CD14-positive monocyte (primary cell): ENCODE data around the gene ROBO1. TPM values are rescaled to one million over a fixed set of nuclear protein-coding genes. Genes with fewer than 3 reads are reported as not detected.

Experiments
- DNase-seq, 3 donors: peaks; one replicate each; pipeline ENCODE4 v3.0.0-alpha.2; 2011 to 2022
- H2AFZ ChIP-seq: 2 replicates; pipeline ENCODE4 v1.6.0; 2012; ENCODE audit warnings: mild to moderate bottlenecking, low read depth, low read length, inconsistent platforms; ENCODE audit not compliant: insufficient read depth, poor library complexity, severe bottlenecking
- H3K27ac ChIP-seq, 2 donors: 1 replicate in 1 of 2; 2 replicates in 1 of 2; pipeline ENCODE4 v1.5.1; 2012 to 2013; ENCODE audit warnings: low read length in 2 of 2, control low read depth in 1 of 2, inconsistent platforms in 1 of 2, low read depth in 1 of 2, mild to moderate bottlenecking in 1 of 2
- H3K27me3 ChIP-seq, 2 donors: one replicate each; pipeline versions ENCODE4 v1.6.0 to v1.6.1; 2011 to 2013; ENCODE audit warnings: low read length in 2 of 2; ENCODE audit not compliant: control insufficient read depth in 2 of 2, insufficient read depth in 2 of 2
- H3K36me3 ChIP-seq, 2 donors: replicated peaks in 1 of 2; 1 replicate in 1 of 2; 2 replicates in 1 of 2; pipeline versions ENCODE4 v1.5.1 to v1.6.1; 2012 to 2013; ENCODE audit warnings: low read length in 2 of 2, control low read depth in 1 of 2, inconsistent platforms in 1 of 2, mild to moderate bottlenecking in 1 of 2; ENCODE audit not compliant: insufficient read depth in 2 of 2, control insufficient read depth in 1 of 2
- H3K4me1 ChIP-seq, 2 donors: 1 replicate in 1 of 2; 2 replicates in 1 of 2; pipeline versions ENCODE4 v1.5.1 to v1.6.1; 2012 to 2013; ENCODE audit warnings: low read length in 2 of 2, control low read depth in 1 of 2, inconsistent platforms in 1 of 2, mild to moderate bottlenecking in 1 of 2, moderate library complexity in 1 of 2; ENCODE audit not compliant: insufficient read depth in 2 of 2, control insufficient read depth in 1 of 2
- H3K4me2 ChIP-seq: replicated peaks from 2 replicates; pipeline ENCODE3; 2012; ENCODE audit warnings: low read length, moderate library complexity, mild to moderate bottlenecking; ENCODE audit not compliant: poor library complexity, severe bottlenecking; ENCODE audit errors: extremely low read depth
- H3K4me3 ChIP-seq, 3 experiments: fragments of 200-600 bp in 1 of 3; sonication (generic) in 1 of 3; replicated peaks in 1 of 3; 1 replicate in 2 of 3; 2 replicates in 1 of 3; pipeline ENCODE4 v1.5.1; 2011 to 2013; ENCODE audit warnings: low read length in 3 of 3, mild to moderate bottlenecking in 3 of 3, control low read depth in 2 of 3, low read depth in 2 of 3, inconsistent platforms in 1 of 3, moderate library complexity in 1 of 3
- H3K79me2 ChIP-seq: 2 replicates; pipeline ENCODE4 v1.6.0; 2012; ENCODE audit warnings: mild to moderate bottlenecking, control low read depth, inconsistent platforms, low read length, moderate library complexity; ENCODE audit not compliant: insufficient read depth
- H3K9ac ChIP-seq: 2 replicates; pipeline ENCODE4 v1.6.0; 2017; ENCODE audit warnings: low read length, mild to moderate bottlenecking; ENCODE audit not compliant: insufficient read depth, poor library complexity, severe bottlenecking
- H3K9me3 ChIP-seq, 2 donors: replicated peaks in 1 of 2; 1 replicate in 1 of 2; 2 replicates in 1 of 2; pipeline versions ENCODE4 v1.5.1 to v1.6.1; 2012 to 2013; ENCODE audit warnings: low read length in 2 of 2, control low read depth in 1 of 2; ENCODE audit not compliant: control insufficient read depth in 1 of 2, insufficient read depth in 1 of 2
- H4K20me1 ChIP-seq: 2 replicates; pipeline ENCODE4 v1.6.0; 2012; ENCODE audit warnings: mild to moderate bottlenecking, low read length, control low read depth, moderate library complexity; ENCODE audit not compliant: insufficient read depth
- H3K27ac Mint-ChIP-seq, 7 donors: one replicate each; pipeline ENCODE4 v1.8.0; 2020; ENCODE audit warnings: mild to moderate bottlenecking in 7 of 7, mixed read lengths in 7 of 7, moderate library complexity in 6 of 7, inconsistent platforms in 2 of 7
- H3K27me3 Mint-ChIP-seq, 3 donors: one replicate each; pipeline ENCODE4 v1.8.0; 2021 to 2022; ENCODE audit warnings: low read depth in 3 of 3, mild to moderate bottlenecking in 3 of 3, mixed read lengths in 3 of 3, moderate library complexity in 3 of 3, inconsistent platforms in 1 of 3
- H3K36me3 Mint-ChIP-seq, 2 donors: one replicate each; pipeline ENCODE4 v1.8.0; 2020; ENCODE audit warnings: mixed read lengths in 2 of 2, inconsistent platforms in 1 of 2, mild to moderate bottlenecking in 1 of 2
- H3K4me1 Mint-ChIP-seq: one replicate; pipeline ENCODE4 v1.8.0; 2020; ENCODE audit warnings: mild to moderate bottlenecking, mixed read lengths
- H3K4me3 Mint-ChIP-seq, 2 donors: one replicate each; pipeline ENCODE4 v1.8.0; 2020; ENCODE audit warnings: mild to moderate bottlenecking in 2 of 2, mixed read lengths in 2 of 2, moderate library complexity in 1 of 2
- H3K9me3 Mint-ChIP-seq, 7 donors: one replicate each; pipeline ENCODE4 v1.8.0; 2020 to 2022; ENCODE audit warnings: mixed read lengths in 7 of 7, mild to moderate bottlenecking in 6 of 7, moderate library complexity in 6 of 7, inconsistent platforms in 2 of 7
- CTCF ChIP-seq: fragments of 200-600 bp; IDR thresholded peaks from one replicate; pipeline ENCODE4 v1.8.0; 2022; ENCODE audit warnings: antibody characterized with exemption, mild to moderate bottlenecking
- WGBS: methylation state at CpG from one replicate; pipeline ENCODE4 v1.1.5; 2013; ENCODE audit warnings: missing lambda C conversion rate; ENCODE audit not compliant: insufficient coverage; 5-methylcytosine and 5-hydroxymethylcytosine counted together
- intact Hi-C, 2 donors: fragments of 100-400 bp; cut with micrococcal nuclease; formaldehyde crosslinking; loops; one replicate each; pipeline versions ENCODE4 v1.15.0 to v1.15.1; 2023
- polyA plus RNA-seq, 3 donors: library from polyadenylated mRNA; depleted of rRNA in 1 of 3; unstranded in 2 of 3; stranded (reverse) in 1 of 3; fragments of 300-500 nt in 2 of 3; fragments of >200 nt in 1 of 3; fragmentation: Illumina TruSeq in 2 of 3; gene quantifications; 1 replicate in 2 of 3; 2 replicates in 1 of 3; pipeline ENCODE4 v1.2.3, GENCODE V29; 2012 to 2021

The ROBO1 gene
- polyA plus RNA-seq, 3 donors = 0.09 to 0.10 TPM; not detected in 1

- H3K36me3 ChIP-seq = no peaks in the 10 kb centered on the region
- H3K4me3 ChIP-seq = no peak overlapping the region
- H3K9me3 ChIP-seq = peaks cover 2 to 5% of the 10 kb centered on the region in 2 donors
- H4K20me1 ChIP-seq = no peaks in the 10 kb centered on the region
- no peaks in the 10 kb centered on the region for H3K4me1 Mint-ChIP-seq
- H3K4me2 ChIP-seq = no peak overlapping the region
- H3K79me2 ChIP-seq = no peaks in the 10 kb centered on the region
- 100% methylated on average over 2 of the region's 4 CpGs for WGBS
- no peak for DNase-seq
- no peaks in the 10 kb centered on the region for H3K27me3 Mint-ChIP-seq
- H3K36me3 Mint-ChIP-seq = no peaks in the 10 kb centered on the region
- H3K9ac ChIP-seq = no peak overlapping the region
- no peak overlapping the region for H3K4me3 Mint-ChIP-seq
- H3K4me1 ChIP-seq = no peaks in the 10 kb centered on the region
- no peaks in the 10 kb centered on the region for H3K27me3 ChIP-seq
- no peak overlapping the region for H3K27ac ChIP-seq
- peaks cover 0 to 4% (median 0%) of the 10 kb centered on the region in 7 donors for H3K9me3 Mint-ChIP-seq
- H3K27ac Mint-ChIP-seq = no peak overlapping the region
- no peak overlapping the region for H2AFZ ChIP-seq
- TF ChIP-seq CTCF = no peak
- intact Hi-C loops = no loop called here
These were observed 518.1 kb downstream of the ROBO1 start for GRCh38 chr3:79249701-79250100.

GRCh38 chr3:79247725-79248043, 520.1 kb downstream of the ROBO1 start:
- Histone ChIP-seq H3K27ac (no peak overlapping the region), H3K27me3 (no peaks in the 10 kb centered on the region), H3K36me3 (no peaks in the 10 kb centered on the region), H3K4me3 (no peak overlapping the region), H3K79me2 (no peaks in the 10 kb centered on the region), H3K4me2 (no peak overlapping the region), H3K4me1 (no peaks in the 10 kb centered on the region), H3K9ac (no peak overlapping the region), H4K20me1 (no peaks in the 10 kb centered on the region), H2AFZ (no peak overlapping the region), H3K9me3 (peaks cover 2 to 5% of the 10 kb centered on the region in 2 donors)
- no peaks in the 10 kb centered on the region for H3K27me3 Mint-ChIP-seq
- WGBS = no CpG with 5 or more reads among the region's 1 CpG
- H3K9me3 Mint-ChIP-seq = peaks cover 0 to 4% (median 0%) of the 10 kb centered on the region in 7 donors
- no peaks in the 10 kb centered on the region for H3K36me3 Mint-ChIP-seq
- no peak overlapping the region for H3K27ac Mint-ChIP-seq
- no peak for DNase-seq
- H3K4me1 Mint-ChIP-seq = no peaks in the 10 kb centered on the region
- intact Hi-C loops = no loop called here
- H3K4me3 Mint-ChIP-seq = no peak overlapping the region
- no peak for TF ChIP-seq CTCF
